HG03039 (cell line): Measurements from ENCODE around the gene PSME1.

Source experiments
- ATAC-seq: cut with Tn5 transposase; IDR thresholded peaks from one replicate; pipeline ENCODE4 v1.9.1; 2021; ENCODE audit warnings: mild to moderate bottlenecking, moderate library complexity; ENCODE audit not compliant: unreplicated experiment

The PSME1 gene

GRCh38 chr14:24127673-24128072, 8.3 kb upstream of the PSME1 start:
- ATAC-seq: no peak

- ATAC-seq: no peak
Observed at GRCh38 chr14:24129410-24129998, 6.5 kb upstream of the PSME1 start.

DNA sequence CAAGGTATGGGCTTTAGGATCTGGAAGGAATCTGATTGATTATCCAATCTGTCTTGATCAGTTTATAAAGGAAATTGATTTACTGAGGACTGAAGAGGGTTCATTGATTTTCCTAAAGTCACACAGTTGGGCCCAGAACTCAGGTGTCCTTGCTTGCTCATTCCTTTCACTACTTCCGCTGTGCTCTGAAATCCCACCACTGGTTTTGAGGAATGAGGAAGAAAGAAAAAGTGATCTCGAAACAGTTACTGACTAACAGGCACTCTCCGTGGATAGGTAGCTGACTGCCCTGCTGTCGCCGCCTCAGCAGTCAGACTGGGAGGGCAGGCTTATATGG, 5.6 kb upstream of the PSME1 start, which contains the start of gene FITM1:
FITM1 (plus strand) TSS at position 280 of the 337 bp plus-strand sequence. CDS start 905 bp downstream, outside the sequence.
- no peak for ATAC-seq

- ATAC-seq: no peak
Observed at GRCh38 chr14:24130717-24131548, 5.1 kb upstream of the PSME1 start.

DNA sequence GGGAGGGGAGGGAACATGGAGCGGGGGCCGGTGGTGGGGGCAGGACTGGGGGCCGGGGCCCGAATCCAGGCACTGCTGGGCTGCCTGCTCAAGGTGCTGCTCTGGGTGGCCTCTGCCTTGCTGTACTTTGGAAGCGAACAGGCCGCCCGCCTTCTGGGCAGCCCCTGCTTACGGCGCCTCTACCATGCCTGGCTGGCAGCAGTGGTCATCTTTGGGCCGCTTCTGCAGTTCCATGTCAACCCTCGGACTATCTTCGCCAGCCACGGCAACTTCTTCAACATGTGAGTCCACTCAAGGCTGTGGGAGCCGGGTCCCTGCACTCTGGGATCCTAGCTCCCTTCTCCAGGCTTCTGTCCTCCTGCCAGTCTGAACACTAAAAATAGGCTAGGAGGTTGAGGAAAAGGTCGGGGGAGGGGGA, 4.4 kb upstream of the PSME1 start:
- ATAC-seq: no peak

DNA sequence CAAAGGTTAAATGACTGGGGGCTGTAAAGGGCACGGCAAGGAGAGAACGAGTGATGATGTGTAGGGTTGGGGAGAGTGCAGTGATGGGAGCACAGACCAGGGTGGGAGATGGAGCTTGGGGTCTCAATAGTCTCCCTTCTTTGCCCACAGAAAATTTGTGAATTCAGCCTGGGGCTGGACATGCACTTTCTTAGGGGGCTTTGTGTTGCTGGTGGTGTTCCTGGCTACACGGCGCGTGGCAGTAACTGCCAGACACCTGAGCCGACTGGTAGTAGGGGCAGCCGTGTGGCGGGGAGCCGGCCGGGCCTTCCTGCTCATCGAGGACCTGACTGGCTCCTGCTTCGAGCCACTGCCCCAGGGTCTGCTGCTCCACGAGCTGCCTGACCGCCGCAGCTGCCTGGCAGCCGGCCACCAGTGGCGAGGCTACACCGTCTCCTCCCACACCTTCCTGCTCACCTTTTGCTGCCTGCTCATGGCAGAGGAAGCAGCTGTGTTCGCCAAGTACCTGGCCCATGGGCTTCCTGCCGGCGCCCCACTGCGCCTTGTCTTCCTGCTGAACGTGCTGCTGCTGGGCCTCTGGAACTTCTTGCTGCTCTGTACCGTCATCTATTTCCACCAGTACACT, 3.8 kb upstream of the PSME1 start:
- no peak for ATAC-seq

DNA sequence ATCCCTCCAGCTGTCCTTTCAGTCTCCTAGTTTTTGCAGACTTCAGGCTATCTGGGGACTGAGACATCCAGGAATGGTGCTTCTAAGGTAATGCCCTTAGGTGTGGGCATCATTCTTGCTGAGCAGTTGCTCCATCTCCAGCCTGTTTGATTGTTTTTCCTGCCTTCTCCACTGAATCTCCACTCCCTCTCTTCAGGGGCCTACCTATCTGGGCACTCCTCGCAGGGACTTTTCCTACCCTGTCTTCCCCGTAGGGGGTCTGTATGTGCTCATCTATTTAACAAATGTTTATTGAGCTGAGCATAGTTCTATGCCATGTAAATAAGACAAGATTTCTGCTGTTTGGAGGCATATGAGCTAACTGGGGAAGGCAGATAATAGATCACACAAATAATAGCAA, 3.0 kb upstream of the PSME1 start:
- no peak for ATAC-seq

DNA sequence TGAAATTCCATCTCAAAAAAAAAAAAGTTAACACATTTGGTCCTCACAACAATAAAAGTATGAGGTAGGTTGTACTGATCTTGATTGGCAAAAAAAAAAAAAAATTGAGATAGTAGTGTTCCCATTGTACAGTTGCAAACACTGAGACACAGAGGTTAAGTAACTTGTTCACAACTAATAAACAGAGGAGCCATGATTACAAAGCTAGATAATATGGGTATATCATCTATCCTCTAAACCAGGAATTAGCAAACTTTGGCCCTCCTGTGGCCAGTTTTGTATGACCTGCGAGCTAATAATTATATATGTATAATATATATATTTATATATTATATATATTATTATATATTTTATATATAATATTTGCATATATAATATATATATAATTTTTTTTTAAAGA, 2.3 kb upstream of the PSME1 start:
- no peak for ATAC-seq

DNA sequence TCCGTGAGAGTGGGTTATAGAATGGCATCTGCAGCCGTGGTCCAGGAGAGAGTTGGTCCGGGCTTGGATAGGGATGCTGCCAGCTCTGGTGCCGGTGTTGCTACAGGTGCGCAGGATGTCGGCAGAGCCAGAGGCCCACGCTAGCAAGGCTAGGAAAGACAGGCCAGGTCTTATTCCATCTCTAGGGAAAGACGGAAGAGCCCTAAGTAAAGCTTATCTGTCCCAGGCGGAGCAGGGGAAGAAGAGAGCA, 485 bp upstream of the PSME1 start:
- no peak for ATAC-seq

GRCh38 chr14:24136684-24137528, 912 bp downstream of the PSME1 start:
- ATAC-seq: no peak

GRCh38 chr14:24137529-24138395, 1.8 kb downstream of the PSME1 start:
- no peak for ATAC-seq

GRCh38 chr14:24138396-24139271, 2.6 kb downstream of the PSME1 start:
- ATAC-seq: no peak

DNA sequence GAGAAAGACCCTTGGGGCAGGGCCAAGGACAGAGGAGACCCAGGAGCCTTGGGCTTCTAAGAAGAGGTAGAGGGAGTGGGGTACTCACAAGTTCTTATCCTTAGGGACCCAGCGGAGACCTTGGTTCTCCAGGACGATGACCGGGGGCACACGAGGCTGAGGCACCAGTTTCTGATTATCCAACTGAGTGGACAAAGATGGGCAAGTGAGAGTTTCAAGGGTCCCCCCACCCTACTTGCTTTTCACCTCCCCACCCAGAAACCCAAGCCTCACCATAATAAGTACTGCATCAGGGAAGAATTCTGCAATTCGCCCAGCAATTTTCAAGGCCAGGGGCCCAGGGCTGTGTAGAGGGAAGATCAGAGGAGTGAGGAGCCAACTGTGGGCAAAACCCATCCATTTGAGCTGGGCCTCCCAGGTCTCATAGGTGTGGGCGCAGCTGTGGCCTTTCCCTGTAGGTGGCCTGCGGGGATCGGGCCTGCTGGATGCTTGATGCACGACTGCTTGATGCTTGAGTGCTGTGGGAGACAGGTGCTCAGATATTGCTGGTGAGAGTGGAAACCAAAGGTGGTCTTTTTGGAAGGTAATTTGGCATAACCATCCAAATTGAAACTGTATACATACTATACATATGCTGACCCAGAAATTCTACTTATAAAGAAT, 3.4 kb downstream of the PSME1 start:
- ATAC-seq: no peak

DNA sequence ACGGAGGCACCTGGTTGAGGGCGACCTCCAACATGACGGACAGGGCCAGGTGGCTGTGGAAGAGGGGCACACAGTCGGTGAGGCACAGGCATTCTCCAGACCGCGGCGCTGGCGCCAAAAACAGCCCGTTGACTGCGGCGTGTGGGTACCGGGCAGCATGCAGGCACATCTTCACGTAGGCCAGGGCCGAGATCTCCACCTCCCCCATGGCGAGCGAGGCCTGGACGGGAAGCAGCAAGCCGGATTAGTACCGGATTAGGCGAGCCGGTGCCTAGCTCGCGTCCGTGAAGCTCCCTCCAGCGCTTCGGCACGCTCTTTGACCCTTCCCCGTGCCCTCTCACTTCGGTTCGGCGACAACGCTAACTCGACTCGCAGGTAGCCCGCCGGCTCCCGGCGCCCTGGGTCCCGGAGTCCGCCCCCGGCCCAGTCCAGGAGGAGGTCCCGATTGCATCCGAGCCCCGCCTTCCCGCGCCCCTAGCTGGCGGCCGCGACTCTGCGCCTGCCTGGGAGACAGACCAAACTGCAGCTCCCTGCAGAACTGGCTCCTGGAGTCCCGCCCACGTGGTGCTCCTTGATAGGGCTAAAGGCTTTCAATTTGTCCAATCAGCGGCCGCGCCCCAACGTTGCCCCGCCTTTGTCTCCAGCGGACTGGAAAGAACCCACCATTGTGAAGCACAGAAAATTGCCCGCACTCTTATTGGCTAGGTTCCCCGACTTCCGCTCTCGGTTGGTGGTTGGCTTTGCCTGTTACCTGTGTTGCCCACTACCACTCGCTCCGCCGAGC, 5.3 kb downstream of the PSME1 start, which contains the start of gene EMC9:
EMC9 (minus strand) TSS at position 495 of the 784 bp plus-strand sequence; CDS start at position 208, 287 bp downstream.
- peak; percentile 72 for ATAC-seq

GRCh38 chr14:24143511-24143910, 7.5 kb downstream of the PSME1 start:
- ATAC-seq: no peak

GRCh38 chr14:24144451-24144850, 8.5 kb downstream of the PSME1 start:
- ATAC-seq: no peak

GRCh38 chr14:24145219-24145618, 9.2 kb downstream of the PSME1 start:
- no peak for ATAC-seq
